Loucy (cell line): ENCODE data around the gene TMEM184A.

Source experiments
- CTCF ChIP-seq: fragments of 200-600 bp; sonication (generic); conservative IDR thresholded peaks from 2 replicates; pipeline ENCODE4 v1.5.1; 2014; ENCODE audit warnings: mild to moderate bottlenecking, antibody characterized with exemption, low read length
- EZH2phosphoT487 ChIP-seq: fragments of 200-600 bp; IDR thresholded peaks from 2 replicates; pipeline ENCODE4 v1.6.1; 2018; ENCODE audit warnings: antibody characterized with exemption, mild to moderate bottlenecking, moderate library complexity, borderline replicate concordance

DNA sequence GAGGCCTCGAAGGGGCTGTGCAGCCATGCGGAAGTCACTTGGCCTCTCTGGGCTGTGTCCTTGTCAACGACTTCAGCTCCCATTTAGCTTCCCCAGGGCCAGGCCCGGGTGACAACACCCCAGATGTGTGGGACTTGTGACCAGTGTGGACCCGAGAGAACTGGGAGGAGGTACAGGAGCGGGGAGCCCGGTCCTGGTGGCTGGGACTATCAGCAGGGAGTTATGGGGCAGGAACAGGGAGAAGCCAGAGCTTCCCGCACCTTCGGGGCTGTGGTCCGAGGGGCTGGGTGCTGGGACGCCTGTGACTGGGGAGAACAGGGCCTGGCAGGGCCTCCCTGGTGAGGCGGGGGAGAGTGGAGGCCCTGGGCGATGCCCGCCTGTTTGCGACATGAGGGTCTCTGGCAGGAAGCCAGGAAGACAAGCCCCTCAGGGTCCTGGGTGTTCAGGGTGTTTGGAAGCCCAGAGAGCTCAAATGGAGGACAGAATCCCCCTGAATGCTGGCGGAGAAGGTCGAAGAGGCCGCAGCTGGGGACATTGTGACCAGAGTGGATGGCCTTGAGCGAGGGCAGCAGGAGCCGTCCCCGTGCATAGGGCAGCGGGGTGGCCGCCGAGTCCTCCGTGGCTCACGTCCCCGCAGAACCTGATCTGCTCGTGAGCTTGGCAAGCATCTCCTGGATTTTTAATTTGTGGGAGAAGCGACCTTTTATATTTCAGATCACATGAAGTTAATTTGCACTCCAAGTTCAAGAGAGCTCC lies 43.8 kb upstream of the TMEM184A start:
- TF ChIP-seq CTCF (no peak), EZH2phosphoT487 (no peak)
